ENCODE measurements around the gene SPEM3.
A peak's percentile ranks its signal among the peaks of the same experiment; 100 is the strongest.
"Not testable (repeated sequence)": the region's sequence is repeated elsewhere in the genome, so short reads cannot be mapped to it uniquely, and the experiment has no call there.

The SPEM3 gene

GRCh38 chr17:7475764-7476422 is 47.2 kb downstream of the SPEM3 start:
- DNase-seq, result no peak

GRCh38 chr17:7476494-7476893 is 47.8 kb downstream of the SPEM3 start:
- no peak for DNase-seq

- no peak for DNase-seq
Observed at GRCh38 chr17:7476951-7477350, 48.3 kb downstream of the SPEM3 start.

- DNase-seq, result no peak
Observed at GRCh38 chr17:7477392-7478275, 49.0 kb downstream of the SPEM3 start.

GRCh38 chr17:7478276-7479212 is 49.9 kb downstream of the SPEM3 start:
- peak; percentile 60 for DNase-seq

GRCh38 chr17:7479213-7480088 is 50.8 kb downstream of the SPEM3 start, which contains the start of gene ZBTB4:
ZBTB4 (minus strand) TSS chr17:7479631; CDS start chr17:7466801, 12,830 bp downstream.
- DNase-seq, result peak; percentile 50

- no peak for DNase-seq
Observed at GRCh38 chr17:7480089-7480384, 51.4 kb downstream of the SPEM3 start.

- DNase-seq, result not testable (repeated sequence)
Observed at GRCh38 chr17:7481275-7481674, 52.6 kb downstream of the SPEM3 start, which contains the start of gene SLC35G6. SLC35G6 (plus strand) TSS chr17:7481446; CDS start chr17:7481517, 71 bp downstream.

- not testable (repeated sequence) for DNase-seq
Observed at GRCh38 chr17:7481842-7482741, 53.4 kb downstream of the SPEM3 start.
